NCI-H345 (cell line): ENCODE results near the gene BCL2L12.
"Not testable (repeated sequence)": the region's sequence is repeated elsewhere in the genome, so short reads cannot be mapped to it uniquely, and the experiment has no call there.

Source experiments
- DNase-seq: peaks from one replicate; lab custom pipeline; 2025; lab: John Stamatoyannopoulos, UW

BCL2L12 gene

DNA sequence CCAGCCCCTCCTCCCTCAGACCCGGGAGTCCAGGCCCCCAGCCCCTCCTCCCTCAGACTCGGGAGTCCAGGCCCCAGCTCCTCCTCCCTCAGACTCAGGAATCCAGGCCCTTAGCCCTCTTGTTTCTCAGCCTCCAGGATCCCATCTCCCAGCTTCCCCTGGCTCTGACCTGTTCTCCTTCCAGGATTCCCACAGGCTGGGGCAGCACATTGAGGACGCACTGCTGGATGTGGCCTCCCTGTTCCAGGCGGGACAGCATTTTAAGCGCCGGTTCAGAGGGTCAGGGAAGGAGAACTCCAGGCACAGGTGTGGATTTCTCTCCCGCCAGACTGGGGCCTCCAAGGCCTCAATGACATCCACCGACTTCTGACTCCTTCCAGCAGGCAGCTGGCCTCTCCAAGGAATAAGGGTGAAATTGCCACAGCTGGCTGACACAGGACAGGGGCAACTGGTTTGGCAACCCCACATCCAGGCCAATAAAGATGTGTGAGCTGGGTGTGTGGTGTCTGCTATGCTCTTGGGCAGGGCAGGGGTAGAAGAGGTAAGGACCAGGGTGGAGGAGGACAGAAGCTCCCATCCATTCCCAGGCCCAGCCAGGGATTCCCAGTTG lies 47.6 kb downstream of the BCL2L12 start:
- no peak for DNase-seq

GRCh38 chr19:49716154-49716553 lies 50.4 kb downstream of the BCL2L12 start:
- no peak for DNase-seq

- no peak for DNase-seq
These were observed 52.8 kb downstream of the BCL2L12 start for GRCh38 chr19:49718511-49718910.

DNA sequence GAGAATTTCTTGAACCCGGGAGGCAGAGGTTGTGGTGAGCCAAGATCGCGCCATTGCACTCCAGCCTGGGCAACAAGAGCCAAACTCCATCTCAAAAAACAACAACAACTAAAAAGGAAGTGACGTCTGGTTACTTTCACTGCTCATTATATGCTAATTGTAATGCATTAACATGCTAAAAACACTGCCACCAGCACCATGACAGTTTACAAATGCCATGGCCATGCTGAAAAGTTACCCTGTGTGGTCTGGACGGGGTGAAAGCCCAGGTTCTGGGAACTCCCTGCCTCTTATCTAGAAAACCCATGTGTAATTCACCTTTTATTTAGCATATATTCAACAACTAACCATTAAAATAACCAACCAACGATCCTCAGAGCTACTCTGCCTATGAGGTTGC lies 53.3 kb downstream of the BCL2L12 start:
- DNase-seq = no peak

GRCh38 chr19:49719420-49719819 lies 53.7 kb downstream of the BCL2L12 start:
- DNase-seq = not testable (repeated sequence)
